HFF-Myc (cell line): ENCODE results near the gene EPHB2.
"Not testable (repeated sequence)": the region's sequence is repeated elsewhere in the genome, so short reads cannot be mapped to it uniquely, and the experiment has no call there.

Experiments
- DNase-seq: peaks from one replicate; pipeline ENCODE4 v3.0.0-alpha.2; 2011; ENCODE audit warnings: low read depth; ENCODE audit errors: extremely low read depth
- H3K4me3 ChIP-seq: replicated peaks from 2 replicates; pipeline ENCODE4 v1.5.1; 2011; ENCODE audit warnings: low read depth, mild to moderate bottlenecking, control low read depth, low read length
- CTCF ChIP-seq: IDR thresholded peaks from 2 replicates; pipeline ENCODE4 v1.5.1; 2012; ENCODE audit warnings: mild to moderate bottlenecking, low read depth, low read length, control low read depth; ENCODE audit errors: missing control alignments

Gene EPHB2

DNA sequence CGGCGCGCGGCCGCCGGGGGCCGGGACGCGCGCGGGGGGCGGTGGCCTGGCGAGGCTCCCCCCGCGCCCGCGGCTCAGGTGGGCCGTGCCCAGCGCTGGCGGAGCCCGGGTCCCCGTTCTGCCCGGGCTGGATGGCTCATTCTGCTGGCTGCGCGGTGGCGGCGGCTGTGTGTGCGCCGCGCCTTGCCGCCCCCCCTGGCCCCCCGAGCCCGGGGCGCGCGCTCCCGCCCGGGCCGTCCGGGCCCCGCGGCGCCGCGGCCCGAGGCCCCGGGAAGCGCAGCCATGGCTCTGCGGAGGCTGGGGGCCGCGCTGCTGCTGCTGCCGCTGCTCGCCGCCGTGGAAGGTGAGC, at the start of gene EPHB2:
TSS of gene EPHB2 (plus strand) at position 139 of the 349 bp plus-strand sequence. CDS start at position 283, 144 bp downstream.
- no peak for TF ChIP-seq CTCF
- H3K4me3 ChIP-seq: peak within 1 kb of the TSS; percentile 58
- no peak for DNase-seq

- H3K4me3 ChIP-seq: no peak overlapping the region
- DNase-seq: no peak
- no peak for TF ChIP-seq CTCF
Observed at GRCh38 chr1:22661880-22662279, 48.8 kb upstream of the EPHB2 start.

DNA sequence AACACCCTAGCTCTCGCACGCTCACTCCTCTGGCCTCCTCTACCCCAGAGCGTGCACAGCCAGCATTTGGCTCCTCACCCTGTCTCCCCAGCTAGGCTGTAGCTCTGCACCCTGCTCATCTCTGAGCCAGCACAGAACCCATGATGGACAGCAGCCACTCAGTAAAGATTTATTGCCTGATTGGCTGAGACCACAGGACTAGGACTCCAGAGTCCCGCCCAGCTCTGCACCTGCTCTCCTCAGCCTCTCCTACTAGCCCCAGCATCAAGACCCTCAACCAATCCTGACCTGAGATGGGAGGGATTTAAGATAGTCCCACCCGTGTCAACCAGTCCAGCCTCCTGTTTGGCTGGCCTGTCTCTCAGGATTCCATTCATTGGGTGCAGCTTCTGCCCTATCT, 48.3 kb upstream of the EPHB2 start:
- no peak for TF ChIP-seq CTCF
- no peak for DNase-seq
- H3K4me3 ChIP-seq: no peak overlapping the region

DNA sequence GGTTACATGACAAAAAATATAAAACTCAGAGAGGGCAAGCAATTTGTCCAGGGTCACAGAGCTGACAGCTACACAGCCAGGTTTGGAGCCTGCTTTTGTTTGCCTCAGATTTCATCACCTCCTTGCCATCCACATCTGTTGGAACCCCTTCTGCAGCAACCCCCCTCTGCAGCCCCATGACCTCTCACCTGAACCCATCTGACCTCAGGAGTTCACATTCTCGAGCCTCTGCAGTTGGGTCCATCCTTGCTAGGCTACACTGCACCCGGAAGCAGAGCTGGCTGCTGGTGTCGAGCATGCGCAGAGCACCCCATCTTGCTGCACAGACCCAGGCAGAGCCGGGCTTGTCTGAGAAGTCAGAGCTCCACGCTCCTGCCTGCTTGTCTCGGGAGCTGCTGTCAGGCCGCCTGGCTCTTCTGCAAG, 47.6 kb upstream of the EPHB2 start:
- H3K4me3 ChIP-seq: no peak overlapping the region
- TF ChIP-seq CTCF: no peak
- no peak for DNase-seq

- DNase-seq: no peak
- no peak overlapping the region for H3K4me3 ChIP-seq
- TF ChIP-seq CTCF: peak; percentile 71
Observed at GRCh38 chr1:22665752-22666151, 44.9 kb upstream of the EPHB2 start.

GRCh38 chr1:22666412-22666811, 44.2 kb upstream of the EPHB2 start:
- H3K4me3 ChIP-seq: no peak overlapping the region
- TF ChIP-seq CTCF: no peak
- DNase-seq: no peak

DNA sequence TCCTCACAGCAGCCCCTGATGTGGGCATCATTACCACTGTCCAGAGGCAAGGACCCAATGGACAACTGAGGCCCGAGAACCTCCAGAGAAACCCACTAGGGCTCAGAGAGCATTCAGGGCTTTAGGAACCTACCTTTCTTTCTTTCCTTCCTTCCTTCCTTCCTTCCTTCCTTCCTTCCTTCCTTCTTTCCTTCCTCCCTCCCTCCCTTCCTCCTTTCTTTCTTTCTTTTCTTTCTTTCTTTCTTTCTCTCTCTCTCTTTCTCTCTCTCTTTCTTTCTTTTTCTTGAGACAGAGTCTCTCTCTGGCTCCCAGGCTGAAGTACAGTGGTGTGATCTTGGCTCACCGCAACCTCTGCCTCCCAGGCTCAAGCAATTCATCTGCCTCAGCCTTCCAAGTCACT, 41.8 kb upstream of the EPHB2 start:
- H3K4me3 ChIP-seq, DNase-seq: not testable (repeated sequence)
